Activated CD4-positive, alpha-beta memory T cell treated with anti-CD3 and anti-CD28 coated beads for 36 hours (primary cell): ENCODE measurements around the gene MMGT1. TPM values are rescaled to one million over a fixed set of nuclear protein-coding genes. Genes with fewer than 3 reads are reported as not detected.

Experiments used
- CTCF ChIA-PET: fragments of 350-600 bp; sonication (Branson Sonifier 250); formaldehyde crosslinking; loops from one replicate; lab custom pipeline; 2021; ENCODE audit warnings: antibody characterized with exemption, inconsistent platforms; lab: Charles Lee
- POLR2A ChIA-PET: fragments of 350-600 bp; sonication (Branson Sonifier 250); formaldehyde crosslinking; loops from one replicate; lab custom pipeline; 2021; ENCODE audit warnings: antibody characterized with exemption; lab: Charles Lee
- DNase-seq: peaks from one replicate; pipeline ENCODE4 v3.0.0-alpha.2; 2020
- H3K27ac Mint-ChIP-seq: one replicate; pipeline ENCODE4 v1.8.0; 2021; ENCODE audit warnings: mixed read lengths
- H3K27me3 Mint-ChIP-seq: one replicate; pipeline ENCODE4 v1.8.0; 2021; ENCODE audit warnings: mixed read lengths
- H3K36me3 Mint-ChIP-seq: one replicate; pipeline ENCODE4 v1.8.0; 2021; ENCODE audit warnings: mixed read lengths
- H3K4me1 Mint-ChIP-seq: one replicate; pipeline ENCODE4 v1.8.0; 2021; ENCODE audit warnings: low read depth, mixed read lengths
- H3K4me3 Mint-ChIP-seq: one replicate; pipeline ENCODE4 v1.8.0; 2021; ENCODE audit warnings: mild to moderate bottlenecking, mixed read lengths
- H3K9me3 Mint-ChIP-seq: one replicate; pipeline ENCODE4 v1.8.0; 2021; ENCODE audit warnings: mixed read lengths
- intact Hi-C: fragments of 100-400 bp; cut with micrococcal nuclease; formaldehyde crosslinking; loops from one replicate; pipeline ENCODE4 v1.15.1; 2023
- total RNA-seq, 2 experiments: library from RNA; stranded (reverse); gene quantifications; one replicate each; pipeline ENCODE4 v1.2.3, GENCODE V29; 2021

The MMGT1 gene
- total RNA-seq, 2 experiments from 2014 or later: 20.6 to 21.4 TPM

GRCh38 chrX:135982860-135983259, 9.1 kb upstream of the MMGT1 start:
- intact Hi-C loops: loop anchor here (10.0 kb wide), 1 partner anchor 592 kb away; no protein-coding TSS in a partner anchor
- Mint-ChIP-seq H3K4me3 (peak overlapping the region; percentile 86), H3K9me3 (no peaks in the 10 kb centered on the region), H3K27ac (peak overlapping the region; percentile 86), H3K4me1 (peaks cover 50% of the 10 kb centered on the region), H3K36me3 (no peaks in the 10 kb centered on the region), H3K27me3 (no peaks in the 10 kb centered on the region)
- CTCF ChIA-PET: no interaction called here
- DNase-seq: no peak
- POLR2A ChIA-PET: no interaction called here

DNA sequence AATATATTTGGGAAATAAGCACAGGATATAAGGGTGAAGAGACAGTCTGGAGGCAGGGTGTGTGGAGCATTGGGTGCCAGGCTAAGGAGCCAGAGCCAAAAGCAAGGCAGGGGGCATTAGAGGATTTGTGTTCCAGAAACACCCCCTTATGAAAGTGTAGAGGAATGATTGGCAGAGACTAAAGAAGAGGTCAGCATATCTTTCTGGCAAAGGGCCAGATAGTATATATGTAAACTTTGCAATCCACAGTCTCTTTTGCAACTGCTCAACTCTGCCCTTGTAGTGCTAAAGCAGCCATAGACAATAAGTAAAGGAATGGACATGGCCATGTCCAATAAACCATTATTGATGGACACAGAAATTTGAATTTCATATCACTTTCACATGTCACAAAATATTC, 7.9 kb upstream of the MMGT1 start:
- CTCF ChIA-PET: no interaction called here
- no peak overlapping the region for H3K27ac Mint-ChIP-seq
- no peak overlapping the region for H3K4me3 Mint-ChIP-seq
- POLR2A ChIA-PET: no interaction called here
- H3K27me3 Mint-ChIP-seq: no peaks in the 10 kb centered on the region
- DNase-seq: no peak
- intact Hi-C loops: loop anchor here (10.0 kb wide), 1 partner anchor 593 kb away; no protein-coding TSS in a partner anchor
- peaks cover 54% of the 10 kb centered on the region for H3K4me1 Mint-ChIP-seq
- no peaks in the 10 kb centered on the region for H3K36me3 Mint-ChIP-seq
- H3K9me3 Mint-ChIP-seq: no peaks in the 10 kb centered on the region

DNA sequence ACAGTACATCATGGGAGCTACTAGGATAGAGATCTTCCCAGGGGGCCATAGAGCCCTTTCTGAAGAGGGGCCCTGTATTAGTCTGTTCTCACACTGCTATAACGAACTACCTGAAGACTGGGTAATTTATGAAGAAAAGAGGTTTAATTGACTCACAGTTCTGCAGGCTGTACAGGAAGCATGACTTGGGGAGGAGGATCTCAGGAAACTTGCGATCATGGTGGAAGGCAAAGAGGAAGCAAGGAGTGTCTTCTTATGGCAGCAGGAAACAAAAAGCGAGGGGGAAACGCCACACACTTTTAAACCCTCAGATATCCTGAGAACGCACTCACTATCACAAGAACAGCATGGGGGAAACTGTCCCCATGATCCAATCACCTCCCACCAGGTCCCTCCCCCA, 7.2 kb upstream of the MMGT1 start:
- CTCF ChIA-PET: no interaction called here
- peaks cover 53% of the 10 kb centered on the region for H3K4me1 Mint-ChIP-seq
- H3K4me3 Mint-ChIP-seq: no peak overlapping the region
- no peak overlapping the region for H3K27ac Mint-ChIP-seq
- intact Hi-C loops: loop anchor here (10.0 kb wide), 1 partner anchor 594 kb away; no protein-coding TSS in a partner anchor
- no peaks in the 10 kb centered on the region for H3K27me3 Mint-ChIP-seq
- no peaks in the 10 kb centered on the region for H3K36me3 Mint-ChIP-seq
- no peaks in the 10 kb centered on the region for H3K9me3 Mint-ChIP-seq
- POLR2A ChIA-PET: no interaction called here
- DNase-seq: no peak

DNA sequence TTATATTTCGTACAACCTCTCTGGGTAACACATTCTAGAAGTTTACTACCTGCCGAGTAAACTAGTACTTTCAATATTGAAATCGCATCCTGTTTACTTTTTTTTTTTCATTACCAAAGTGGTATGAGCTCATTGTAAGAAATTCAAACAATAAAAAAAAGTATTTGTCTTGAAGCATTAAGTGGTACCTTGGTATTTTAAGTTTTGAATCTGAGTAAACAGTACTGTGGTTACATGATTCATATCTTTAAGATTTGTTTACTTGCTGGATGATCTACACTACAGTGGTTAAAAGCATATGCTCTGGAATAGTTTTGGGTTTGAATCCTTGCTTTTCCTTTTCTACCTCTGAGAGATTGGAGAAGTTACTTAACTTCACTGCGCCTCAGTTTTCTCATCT, 3.8 kb upstream of the MMGT1 start:
- H3K4me3 Mint-ChIP-seq: no peak overlapping the region
- H3K4me1 Mint-ChIP-seq: peaks cover 39% of the 10 kb centered on the region
- DNase-seq: no peak
- H3K27me3 Mint-ChIP-seq: no peaks in the 10 kb centered on the region
- CTCF ChIA-PET: interaction anchor here (0.6 kb wide), 1 partner anchor 9 kb away, joined by 3 read pairs; no protein-coding TSS in a partner anchor
- no peaks in the 10 kb centered on the region for H3K9me3 Mint-ChIP-seq
- POLR2A ChIA-PET: no interaction called here
- no peaks in the 10 kb centered on the region for H3K36me3 Mint-ChIP-seq
- H3K27ac Mint-ChIP-seq: no peak overlapping the region
- intact Hi-C loops: no loop called here

DNA sequence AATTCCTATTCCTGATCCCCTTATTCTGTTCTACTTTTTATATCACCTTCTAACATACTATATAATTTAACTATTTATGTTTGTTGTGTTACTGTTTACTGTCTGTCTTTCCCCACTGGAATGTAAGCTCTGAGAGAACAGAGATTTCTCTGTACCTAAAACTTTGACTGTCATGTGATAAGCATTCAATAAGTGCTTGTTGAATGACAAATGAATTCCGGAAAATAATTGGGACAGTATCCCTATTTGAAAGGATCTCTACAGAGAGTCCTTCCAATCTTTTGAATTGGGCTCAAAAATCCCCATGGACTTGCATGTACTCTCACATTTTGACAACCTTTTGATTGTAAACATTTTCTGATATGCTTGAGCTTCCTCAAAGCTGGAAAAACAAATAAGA, 1.6 kb upstream of the MMGT1 start:
- POLR2A ChIA-PET: interaction anchor here (2.8 kb wide), 1 partner anchor 9 kb away, joined by 13 read pairs; the partner anchor contains the start of gene SLC9A6

DNA sequence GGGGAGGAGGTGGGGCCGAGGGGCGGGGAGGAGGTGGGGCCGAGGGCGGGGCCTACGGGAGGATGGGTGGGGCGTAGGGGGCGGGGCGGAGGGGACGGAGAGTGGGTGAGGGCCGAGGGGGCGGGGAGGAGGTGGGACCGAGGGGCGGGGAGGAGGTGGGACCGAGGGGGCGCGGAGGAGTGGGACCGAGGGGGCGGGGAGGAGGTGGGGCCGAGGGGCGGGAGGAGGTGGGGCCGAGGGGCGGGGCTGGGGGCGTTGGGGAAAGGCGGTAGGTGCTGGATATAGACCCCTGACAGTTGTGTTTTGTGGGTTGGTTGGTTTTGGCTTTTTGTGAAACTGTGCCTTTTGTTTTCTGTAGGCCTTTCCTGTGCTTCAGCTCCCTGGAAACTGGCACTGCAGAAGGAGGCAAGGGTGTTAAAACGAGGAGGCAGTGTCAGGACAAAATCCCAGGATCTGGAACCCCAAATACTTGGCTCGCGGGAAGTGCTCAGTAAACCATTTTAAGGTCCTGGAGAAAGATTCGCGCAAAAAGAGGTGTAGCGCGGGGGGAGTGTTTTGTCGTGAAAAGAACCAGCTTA, 580 bp upstream of the MMGT1 start:
- no peaks in the 10 kb centered on the region for H3K9me3 Mint-ChIP-seq
- no peaks in the 10 kb centered on the region for H3K27me3 Mint-ChIP-seq
- CTCF ChIA-PET: interaction anchor here (0.6 to 0.8 kb wide), 2 partner anchors 228 to 292 kb away, joined by 3 read pairs; no protein-coding TSS in a partner anchor
- POLR2A ChIA-PET: interaction anchor here (1.2 to 2.8 kb wide), 2 partner anchors 10 to 12 kb away, joined by 4 to 13 read pairs; partner anchors contain the start of gene SLC9A6
- no peak for DNase-seq
- peak overlapping the region; percentile 65 for H3K27ac Mint-ChIP-seq
- H3K4me3 Mint-ChIP-seq: peak overlapping the region; percentile 74
- no peaks in the 10 kb centered on the region for H3K36me3 Mint-ChIP-seq
- intact Hi-C loops: loop anchor here (1.0 to 5.0 kb wide), 4 partner anchors 11 to 1167 kb away; partner anchors contain the start of genes FHL1, INTS6L and SLC9A6
- H3K4me1 Mint-ChIP-seq: peaks cover 37% of the 10 kb centered on the region

More for the DNA sequence above, 1.6 kb upstream of the MMGT1 start:
- Mint-ChIP-seq H3K27me3 (no peaks in the 10 kb centered on the region), H3K4me1 (peaks cover 37% of the 10 kb centered on the region), H3K9me3 (no peaks in the 10 kb centered on the region), H3K36me3 (no peaks in the 10 kb centered on the region), H3K27ac (no peak overlapping the region), H3K4me3 (no peak overlapping the region)
- no peak for DNase-seq
- CTCF ChIA-PET: no interaction called here
- intact Hi-C loops: no loop called here

DNA sequence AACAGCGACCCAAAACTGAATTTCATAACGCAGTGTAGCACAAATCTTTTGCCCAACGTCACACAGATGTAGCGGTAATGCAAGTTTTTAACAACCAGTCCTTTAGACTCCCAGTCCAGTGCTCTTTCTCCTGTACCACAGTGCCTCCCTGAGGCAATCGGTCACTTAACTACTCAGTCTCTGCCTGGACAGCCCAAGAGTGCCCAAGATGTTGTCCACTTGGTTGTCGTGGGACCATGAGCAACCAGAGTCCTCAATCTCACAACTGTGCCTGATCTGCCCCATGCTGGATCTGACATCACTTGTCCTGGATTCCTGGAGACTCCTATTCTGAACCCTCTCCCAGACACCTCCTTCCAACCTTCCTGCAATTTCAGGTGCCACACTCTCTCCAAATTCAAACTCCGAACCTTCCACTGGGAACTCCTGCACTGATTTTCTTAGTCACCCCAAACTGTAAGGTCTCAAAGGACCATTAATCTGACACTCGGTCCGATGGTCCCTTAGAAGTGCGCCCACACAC, 702 bp downstream of the MMGT1 start:
- Mint-ChIP-seq H3K9me3 (no peaks in the 10 kb centered on the region), H3K27ac (peak overlapping the region; percentile 93), H3K36me3 (no peaks in the 10 kb centered on the region), H3K4me1 (peaks cover 36% of the 10 kb centered on the region), H3K27me3 (no peaks in the 10 kb centered on the region), H3K4me3 (peak overlapping the region; percentile 93)
- POLR2A ChIA-PET: interaction anchor here (2.8 kb wide), 1 partner anchor 11 kb away, joined by 13 read pairs; the partner anchor contains the start of gene SLC9A6
- no peak for DNase-seq
- intact Hi-C loops: loop anchor here (1.0 to 5.0 kb wide), 4 partner anchors 174 to 1166 kb away; partner anchors contain the start of genes FHL1 and INTS6L
- CTCF ChIA-PET: no interaction called here

- no peaks in the 10 kb centered on the region for H3K4me1 Mint-ChIP-seq
- no peaks in the 10 kb centered on the region for H3K36me3 Mint-ChIP-seq
- DNase-seq: no peak
- no peaks in the 10 kb centered on the region for H3K9me3 Mint-ChIP-seq
- H3K4me3 Mint-ChIP-seq: no peak overlapping the region
- H3K27ac Mint-ChIP-seq: no peak overlapping the region
- intact Hi-C loops: no loop called here
- ChIA-PET CTCF (no interaction called here), POLR2A (no interaction called here)
- H3K27me3 Mint-ChIP-seq: no peaks in the 10 kb centered on the region
Measured at GRCh38 chrX:135951291-135951690, 22.5 kb downstream of the MMGT1 start.

GRCh38 chrX:135944486-135944885, 29.3 kb downstream of the MMGT1 start:
- ChIA-PET POLR2A (no interaction called here), CTCF (no interaction called here)
- Mint-ChIP-seq H3K4me1 (no peaks in the 10 kb centered on the region), H3K4me3 (no peak overlapping the region), H3K27me3 (no peaks in the 10 kb centered on the region), H3K27ac (no peak overlapping the region), H3K9me3 (peaks cover 3% of the 10 kb centered on the region), H3K36me3 (peaks cover 7% of the 10 kb centered on the region)
- no peak for DNase-seq
- intact Hi-C loops: no loop called here

DNA sequence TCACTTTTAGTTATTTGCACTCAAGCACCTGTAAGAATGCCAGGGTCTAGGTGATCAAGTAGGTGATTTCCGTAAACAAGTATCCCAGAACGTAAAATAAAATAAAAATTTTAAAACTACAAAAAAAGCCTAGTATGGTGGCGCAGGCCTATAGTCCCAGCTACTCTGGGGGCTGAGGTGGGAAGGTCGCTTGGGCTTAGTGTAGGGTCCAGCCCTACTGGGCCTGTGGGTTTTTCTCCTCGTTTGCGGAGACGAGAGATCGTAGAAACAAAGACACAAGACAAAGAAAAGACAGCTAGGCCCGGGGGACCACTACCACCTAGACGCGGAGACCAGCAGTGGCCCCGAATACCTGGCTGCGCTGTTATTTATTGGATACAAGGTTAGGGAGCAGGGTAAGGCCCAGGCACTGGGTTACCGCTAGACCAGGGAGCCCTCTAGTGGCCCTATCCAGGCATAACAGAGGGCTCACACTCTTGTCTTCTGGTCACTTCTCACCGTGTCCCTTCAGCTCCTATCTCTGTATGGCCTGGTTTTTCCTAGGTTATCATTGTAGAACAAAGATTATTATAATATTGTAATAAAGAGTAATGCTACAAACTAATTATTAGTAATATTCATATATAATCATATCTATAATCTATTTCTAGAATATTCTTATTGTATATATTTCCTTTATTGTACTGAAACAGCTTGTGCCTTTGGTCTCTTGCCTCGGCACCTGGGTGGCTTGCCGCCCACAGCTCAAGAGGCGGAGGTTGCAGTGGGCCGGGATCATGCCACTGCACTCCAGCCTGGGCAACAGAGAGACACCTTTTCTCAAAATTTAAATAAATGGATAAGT, 41.9 kb downstream of the MMGT1 start:
- Mint-ChIP-seq H3K9me3 (no peaks in the 10 kb centered on the region), H3K4me3 (no peak overlapping the region), H3K36me3 (no peaks in the 10 kb centered on the region), H3K4me1 (no peaks in the 10 kb centered on the region), H3K27me3 (no peaks in the 10 kb centered on the region), H3K27ac (no peak overlapping the region)
- POLR2A ChIA-PET: no interaction called here
- CTCF ChIA-PET: interaction anchor here (0.6 to 2.6 kb wide), 6 partner anchors 9 to 192 kb away, joined by 3 to 10 read pairs (median 4); no protein-coding TSS in a partner anchor
- intact Hi-C loops: no loop called here
- peak; percentile 45 for DNase-seq

DNA sequence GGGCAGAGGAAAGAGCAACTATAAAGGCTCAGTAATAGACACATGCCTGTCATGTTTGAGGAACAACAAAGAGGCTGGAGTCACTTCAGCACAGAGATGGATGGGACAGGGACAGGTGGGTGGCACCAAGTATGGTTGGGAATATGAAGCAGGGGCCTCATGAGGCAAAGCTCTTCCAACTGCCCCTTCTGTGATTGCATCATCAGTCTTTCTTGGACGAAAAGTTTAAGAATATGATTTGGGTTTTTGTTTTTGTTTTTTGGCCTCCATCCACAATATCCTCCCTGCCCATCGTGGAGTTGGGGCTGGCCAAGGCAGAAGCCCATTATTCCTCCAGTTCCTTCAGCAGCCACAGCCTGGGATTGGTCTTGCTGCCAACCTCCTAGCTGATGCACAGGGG, 45.9 kb downstream of the MMGT1 start:
- no peak overlapping the region for H3K4me3 Mint-ChIP-seq
- no peaks in the 10 kb centered on the region for H3K27me3 Mint-ChIP-seq
- DNase-seq: no peak
- no peaks in the 10 kb centered on the region for H3K9me3 Mint-ChIP-seq
- intact Hi-C loops: no loop called here
- no peaks in the 10 kb centered on the region for H3K4me1 Mint-ChIP-seq
- ChIA-PET CTCF (no interaction called here), POLR2A (no interaction called here)
- H3K36me3 Mint-ChIP-seq: no peaks in the 10 kb centered on the region
- H3K27ac Mint-ChIP-seq: no peak overlapping the region

GRCh38 chrX:135923353-135923752, 50.4 kb downstream of the MMGT1 start:
- H3K36me3 Mint-ChIP-seq: no peaks in the 10 kb centered on the region
- CTCF ChIA-PET: interaction anchor here (0.9 kb wide), 1 partner anchor 9 kb away, joined by 3 read pairs; no protein-coding TSS in a partner anchor
- H3K27me3 Mint-ChIP-seq: no peaks in the 10 kb centered on the region
- no peaks in the 10 kb centered on the region for H3K9me3 Mint-ChIP-seq
- no peak overlapping the region for H3K27ac Mint-ChIP-seq
- intact Hi-C loops: no loop called here
- no peaks in the 10 kb centered on the region for H3K4me1 Mint-ChIP-seq
- no peak for DNase-seq
- POLR2A ChIA-PET: no interaction called here
- H3K4me3 Mint-ChIP-seq: no peak overlapping the region
